Measurements from ENCODE around the gene STK24.
"Not testable (repeated sequence)": the region's sequence is repeated elsewhere in the genome, so short reads cannot be mapped to it uniquely, and the experiment has no call there.

The STK24 gene

GRCh38 chr13:98576963-98577835, at the start of gene STK24:
Gene STK24 (minus strand): TSS chr13:98577107. CDS start chr13:98576786, 321 bp downstream.
- peak in 1 of 2 experiments; percentile 49 for DNase-seq (ENCODE audit: low read depth in 2 of 2)

- no peak for DNase-seq (ENCODE audit: low read depth in 2 of 2)
Measured at GRCh38 chr13:98626298-98626935, 49.5 kb upstream of the STK24 start.

- not testable (repeated sequence) for DNase-seq (ENCODE audit: low read depth in 2 of 2)
Measured at GRCh38 chr13:98624589-98624988, 47.7 kb upstream of the STK24 start.

- DNase-seq (ENCODE audit: low read depth in 2 of 2): no peak
Measured at GRCh38 chr13:98622931-98623331, 46.0 kb upstream of the STK24 start.

DNA sequence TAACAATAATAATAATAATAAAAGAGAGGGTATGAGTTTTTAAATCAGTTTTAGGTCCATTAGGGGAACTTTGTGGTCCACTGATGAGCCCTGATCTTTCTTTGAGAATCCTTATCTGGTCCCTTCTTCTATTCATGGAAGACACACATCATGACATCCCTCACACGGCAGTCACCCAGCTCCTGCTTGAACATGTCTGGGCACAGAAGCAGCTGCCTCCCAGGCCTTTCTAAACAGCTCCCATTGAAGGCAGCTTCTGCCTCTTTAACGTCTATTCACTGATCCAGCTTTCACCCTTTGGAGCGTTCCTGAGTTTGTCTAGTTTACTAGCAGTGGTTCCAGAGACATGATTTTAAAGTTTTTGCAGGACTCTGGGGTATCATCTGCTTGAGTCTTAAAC, 42.6 kb upstream of the STK24 start:
- no peak for DNase-seq (ENCODE audit: low read depth in 2 of 2)

DNA sequence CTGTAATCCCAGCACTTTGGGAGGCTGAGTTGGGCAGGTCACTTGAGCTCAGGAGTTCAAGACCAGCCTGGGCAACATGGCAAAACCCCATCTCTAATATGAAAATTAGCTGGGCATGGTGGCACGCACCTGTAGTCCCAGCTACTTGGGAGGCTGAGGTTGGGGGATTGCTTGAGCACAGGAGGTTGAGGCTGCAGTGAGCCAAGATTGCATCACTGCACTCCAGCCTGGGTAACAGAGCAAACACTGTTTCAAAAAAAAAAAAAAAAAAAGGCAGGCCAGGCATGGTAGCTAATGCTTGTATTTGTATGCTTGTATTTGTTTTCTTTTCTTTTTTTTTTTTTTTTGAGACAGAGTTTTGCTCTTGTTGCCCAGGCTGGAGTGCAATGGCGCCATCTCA, 38.7 kb upstream of the STK24 start:
- DNase-seq (ENCODE audit: low read depth in 2 of 2): not testable (repeated sequence)

GRCh38 chr13:98613591-98613990, 36.7 kb upstream of the STK24 start:
- no peak for DNase-seq (ENCODE audit: low read depth in 2 of 2)

DNA sequence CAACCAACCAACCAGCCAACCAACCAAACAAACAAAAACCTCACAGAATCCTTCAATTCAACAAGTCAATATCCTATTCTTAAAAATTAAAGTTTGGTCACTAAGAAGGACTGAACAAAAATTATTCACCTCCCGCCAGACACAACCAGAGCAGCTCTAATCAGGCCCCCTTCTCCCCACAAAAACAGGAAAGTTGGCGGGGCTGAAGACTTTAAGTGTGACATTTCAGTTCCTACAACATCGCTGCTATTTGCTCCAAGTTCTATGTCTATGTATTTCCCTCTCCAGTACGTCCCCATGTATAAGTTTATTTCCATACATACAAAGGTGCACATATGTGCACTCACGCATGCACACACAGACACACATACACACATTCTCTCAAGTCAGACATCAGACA, 32.8 kb upstream of the STK24 start:
- DNase-seq (ENCODE audit: low read depth in 2 of 2): no peak

DNA sequence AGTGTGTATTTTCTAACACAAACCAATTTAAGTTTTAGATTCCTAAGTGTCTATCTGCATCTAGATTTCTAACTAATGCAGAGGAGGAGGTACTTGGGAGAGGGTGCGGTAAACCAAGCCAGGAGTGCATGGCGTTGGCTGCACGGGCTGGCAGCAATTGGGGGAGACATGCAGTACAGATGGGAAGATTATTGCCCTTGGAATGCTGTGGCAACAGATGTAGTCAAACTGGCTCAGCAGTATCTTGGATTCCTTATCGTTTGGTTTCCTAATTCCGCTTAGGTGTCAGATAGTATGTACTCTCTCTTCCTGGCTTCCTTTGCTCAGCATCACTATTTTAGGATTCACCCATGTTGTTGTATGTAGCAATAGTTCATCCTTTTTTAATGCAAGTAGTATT, 29.4 kb upstream of the STK24 start:
- DNase-seq (ENCODE audit: low read depth in 2 of 2): no peak

DNA sequence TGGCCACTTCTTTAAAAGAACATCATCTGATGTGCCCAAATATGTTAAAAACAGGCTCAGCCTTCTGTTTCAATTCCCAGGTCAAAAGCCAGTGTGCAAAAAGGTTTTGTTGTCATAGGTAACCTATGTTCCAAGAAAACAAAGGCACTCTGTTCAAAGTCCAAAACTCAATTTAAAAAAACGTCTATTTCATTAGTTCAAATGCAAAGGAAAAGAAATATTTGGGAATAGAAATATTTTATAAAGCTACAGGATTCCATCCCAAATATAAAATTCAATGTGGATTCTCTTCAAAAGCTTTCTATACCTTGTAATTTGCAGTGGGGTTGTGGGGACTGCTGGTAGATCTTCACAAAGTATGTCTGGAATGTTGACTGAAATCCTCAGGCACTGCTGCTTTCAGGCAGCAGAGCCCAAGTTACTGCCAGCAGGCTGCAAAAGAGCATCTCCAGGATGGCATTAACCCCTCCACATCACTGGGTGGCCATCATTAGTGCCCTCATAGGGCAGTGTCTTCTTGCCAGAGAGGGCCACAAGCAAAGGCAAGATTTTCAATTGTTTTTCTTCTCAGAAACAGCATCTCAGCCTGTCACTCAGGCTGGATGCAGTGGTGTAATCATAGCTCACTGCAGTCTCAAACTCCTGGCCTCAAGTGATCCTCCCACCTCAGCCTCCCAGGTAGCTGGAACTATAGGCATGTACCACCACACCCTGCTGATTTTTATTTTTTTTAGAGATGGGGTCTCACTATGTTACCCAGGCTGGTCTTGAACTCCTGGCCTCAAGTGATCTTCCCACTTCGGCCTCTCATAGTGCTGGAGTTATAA, 22.8 kb upstream of the STK24 start:
- no peak for DNase-seq (ENCODE audit: low read depth in 2 of 2)

DNA sequence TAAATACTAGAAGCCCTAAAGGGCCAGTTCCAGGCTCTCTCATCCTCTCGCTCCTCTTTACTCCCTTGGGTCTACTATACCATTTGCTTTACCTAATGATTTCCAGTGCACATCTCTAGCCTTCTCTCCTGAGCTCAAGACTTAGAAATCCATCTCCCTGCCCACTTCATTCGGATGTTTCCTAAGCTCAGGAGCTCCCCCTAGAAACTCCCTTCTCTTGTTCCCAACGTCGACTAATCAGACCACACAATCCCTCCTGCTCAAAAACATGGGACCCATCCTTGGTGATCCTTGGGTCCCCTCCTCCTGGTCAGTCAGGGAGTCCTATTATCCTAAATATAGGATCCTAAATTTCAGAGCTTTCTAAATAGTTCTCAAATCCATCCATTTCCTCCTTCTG, 21.1 kb upstream of the STK24 start:
- DNase-seq (ENCODE audit: low read depth in 2 of 2): no peak

- no peak for DNase-seq (ENCODE audit: low read depth in 2 of 2)
Measured at GRCh38 chr13:98595134-98595533, 18.2 kb upstream of the STK24 start.

GRCh38 chr13:98592362-98592732, 15.4 kb upstream of the STK24 start:
- DNase-seq (ENCODE audit: low read depth in 2 of 2): no peak

DNA sequence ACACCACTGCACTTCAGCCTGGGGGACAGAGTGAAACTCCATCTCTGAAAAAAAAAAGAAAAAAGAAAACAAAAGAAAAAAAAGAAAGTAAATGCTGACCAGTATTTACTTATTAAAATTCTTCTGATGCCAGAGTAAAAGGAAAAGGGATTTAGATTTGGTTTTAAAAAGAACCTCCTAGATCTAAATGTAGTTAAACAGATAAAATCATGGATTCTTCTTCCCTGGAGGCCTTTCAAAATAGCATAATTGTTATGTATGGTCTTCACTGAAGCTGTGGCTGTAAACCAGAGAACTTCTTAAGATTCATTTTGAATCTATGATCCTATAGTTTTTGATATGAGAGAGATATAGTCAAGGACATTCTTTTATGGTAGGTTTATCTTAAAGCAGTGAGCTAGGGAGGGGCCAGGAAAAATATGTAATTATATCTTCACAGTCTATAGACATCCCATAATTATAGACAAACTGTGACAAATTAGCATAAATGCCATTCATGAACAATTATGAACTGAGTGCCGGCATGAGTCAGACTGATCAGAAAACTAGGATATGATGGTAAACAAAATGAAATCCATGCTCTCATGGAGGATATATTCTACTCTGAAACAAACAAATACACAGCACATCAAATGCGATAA, 14.9 kb upstream of the STK24 start:
- DNase-seq (ENCODE audit: low read depth in 2 of 2): no peak

DNA sequence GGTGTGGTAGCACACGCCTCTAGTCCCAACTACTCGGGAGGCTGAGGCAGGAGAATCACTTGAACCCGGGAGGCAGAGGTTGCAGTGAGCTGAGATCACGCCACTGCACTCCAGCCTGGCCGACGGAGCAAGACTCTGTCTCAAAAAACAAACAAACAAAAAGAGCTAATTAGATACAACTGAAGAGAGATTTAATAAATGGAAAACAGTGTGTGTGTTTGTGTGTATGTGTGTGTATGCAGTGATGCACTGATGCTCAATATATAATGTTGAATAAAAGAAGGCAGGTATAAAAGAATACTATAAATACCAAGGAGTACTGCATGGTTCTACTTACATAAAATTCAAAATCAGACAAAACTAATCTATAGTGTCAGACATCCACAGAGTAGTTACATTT, 13.6 kb upstream of the STK24 start:
- not testable (repeated sequence) for DNase-seq (ENCODE audit: low read depth in 2 of 2)

DNA sequence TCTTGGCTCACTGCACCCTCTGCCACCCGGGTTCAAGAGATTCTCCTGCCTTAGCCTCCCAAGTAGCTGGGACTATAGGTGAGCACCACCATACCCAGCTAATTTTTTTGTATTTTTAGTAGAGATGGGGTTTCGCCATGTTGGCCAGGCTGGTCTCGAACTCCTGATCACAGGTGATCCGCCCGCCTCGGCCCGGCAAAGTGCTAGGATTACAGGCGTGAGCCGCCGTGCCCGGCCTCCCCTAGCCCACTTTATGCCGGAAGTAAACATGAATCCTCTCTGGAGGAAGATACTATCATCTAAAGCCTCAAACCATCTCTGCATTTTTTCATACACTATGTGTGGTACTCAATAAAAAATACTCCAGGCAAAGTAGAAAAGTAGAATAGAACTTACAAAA, 12.6 kb upstream of the STK24 start:
- DNase-seq (ENCODE audit: low read depth in 2 of 2): not testable (repeated sequence)

DNA sequence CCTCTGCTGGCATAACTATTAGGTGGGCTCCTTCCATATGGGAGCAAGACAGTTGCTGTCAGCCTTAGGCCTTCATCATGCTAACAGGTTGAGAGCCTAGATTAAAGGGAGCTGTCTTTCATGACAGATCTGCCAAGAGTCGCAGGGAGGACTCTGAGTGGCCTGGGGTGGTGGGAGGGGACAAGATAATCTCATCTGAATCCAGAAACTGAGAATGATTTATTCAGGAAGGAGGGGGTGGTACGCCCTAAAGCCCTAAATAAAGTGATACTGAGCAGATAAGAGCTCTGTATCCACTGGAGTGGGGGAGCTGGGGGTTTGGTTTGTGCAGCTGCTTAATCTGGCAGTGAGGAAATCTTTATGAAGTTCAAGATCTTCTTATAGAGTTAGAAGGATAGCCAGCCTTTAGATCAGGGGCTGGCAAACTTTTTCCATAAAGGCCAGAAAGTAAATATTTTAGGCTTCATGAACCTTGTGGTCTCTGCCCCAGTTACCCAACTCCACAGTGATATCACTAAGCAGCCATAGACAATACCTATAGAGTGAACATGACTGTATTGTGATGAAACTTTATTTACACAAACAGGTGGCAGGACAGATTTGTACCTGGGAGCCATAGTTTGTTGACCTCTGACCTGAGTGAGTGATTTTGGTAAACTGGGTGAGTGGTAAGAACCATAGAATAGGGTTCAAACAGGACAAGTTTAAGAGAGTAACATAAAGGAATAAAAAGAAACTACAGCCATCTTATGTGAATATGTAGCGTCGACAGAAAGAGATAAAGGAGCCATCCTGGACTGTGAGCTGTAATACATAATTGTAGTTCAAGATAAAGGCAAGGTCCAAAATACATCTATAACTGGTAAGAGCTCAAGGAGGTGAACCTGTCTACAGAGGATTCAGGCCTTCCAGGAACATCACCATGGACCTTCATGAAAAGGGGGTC, 9.8 kb upstream of the STK24 start:
- no peak for DNase-seq (ENCODE audit: low read depth in 2 of 2)

DNA sequence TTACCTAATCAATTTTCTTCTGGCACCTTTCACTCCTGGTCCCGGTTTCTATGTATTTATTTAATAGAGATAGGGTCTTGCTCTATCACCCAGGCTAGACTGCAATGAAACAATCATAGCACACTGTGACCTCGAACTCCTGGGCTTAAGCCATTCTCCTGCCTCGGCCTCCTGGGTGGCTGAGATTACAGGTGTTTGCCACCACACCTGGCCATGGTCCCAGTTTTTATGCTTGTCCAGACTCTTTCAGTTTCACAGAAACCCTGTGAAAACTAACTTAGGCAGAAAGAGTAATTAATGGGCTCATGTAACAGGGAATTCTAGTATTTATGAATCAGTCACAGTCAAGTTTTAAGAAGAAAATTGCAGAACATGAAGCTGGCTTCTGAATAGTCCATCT, 9.0 kb upstream of the STK24 start:
- no peak for DNase-seq (ENCODE audit: low read depth in 2 of 2)

DNA sequence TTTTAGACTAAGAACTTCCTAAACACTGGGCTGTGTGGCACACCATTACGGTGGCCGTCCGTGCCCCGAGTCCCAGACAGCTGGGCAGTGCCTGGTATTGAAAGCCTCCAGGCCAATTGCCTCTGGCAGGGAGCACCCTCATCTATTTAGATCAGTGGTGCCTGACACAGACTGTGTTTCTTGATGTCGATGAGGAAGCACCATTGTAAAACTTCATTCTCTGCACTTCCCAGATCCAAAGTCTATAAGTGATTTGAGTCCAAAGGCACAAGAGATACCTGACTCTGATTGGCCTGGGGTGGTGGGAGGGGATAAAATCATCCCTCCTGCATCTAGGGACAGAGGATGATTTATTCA, 8.5 kb upstream of the STK24 start:
- no peak for DNase-seq (ENCODE audit: low read depth in 2 of 2)

DNA sequence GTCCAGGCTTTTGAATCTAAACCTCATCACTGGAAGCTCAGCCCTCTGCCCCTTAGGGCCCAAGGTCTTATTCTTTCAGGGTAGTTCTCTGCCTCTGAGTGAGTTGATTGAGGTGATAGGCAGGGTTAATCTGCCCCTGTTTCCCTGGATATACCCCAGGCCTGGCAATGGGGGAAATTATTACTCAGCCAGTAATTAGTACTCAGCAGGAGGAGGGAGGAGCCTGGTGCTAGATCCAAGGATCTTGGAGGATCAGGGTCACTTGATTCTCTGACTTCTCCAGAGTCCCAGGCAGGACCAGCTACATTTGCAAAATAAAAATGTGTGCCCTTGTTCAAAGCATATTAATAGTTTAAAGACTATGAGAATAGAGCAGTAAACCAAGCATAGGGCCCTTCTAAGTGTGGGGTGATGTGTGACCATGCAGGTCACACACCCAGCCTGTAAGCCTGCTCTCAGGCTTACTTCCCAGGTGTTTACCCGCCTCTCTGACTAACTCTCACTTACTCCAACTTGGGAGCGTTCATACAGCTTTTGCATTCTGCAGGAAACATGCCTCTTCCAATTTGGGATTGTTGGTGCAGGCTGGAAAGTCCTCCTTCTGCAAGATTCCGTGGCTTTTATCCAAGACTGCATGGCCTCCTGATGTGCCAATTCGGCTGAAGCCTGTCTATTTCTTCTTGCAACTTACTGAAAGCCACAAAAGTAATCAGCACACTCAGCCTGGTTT, 7.9 kb upstream of the STK24 start:
- DNase-seq (ENCODE audit: low read depth in 2 of 2): no peak

Data from stimulated activated CD4-positive, alpha-beta T cell treated with anti-CD3 and anti-CD28 coated beads, Interleukin-12 subunit alpha, Interleukin-12 subunit beta, amount 100 ng/mL, for 24 hours (primary cell).